ENCODE measurements around the gene PYCR2. TPM values are rescaled to one million over a fixed set of nuclear protein-coding genes. Genes with fewer than 3 reads are reported as not detected.
A peak's percentile ranks its signal among the peaks of the same experiment; 100 is the strongest.
"Not testable (repeated sequence)": the region's sequence is repeated elsewhere in the genome, so short reads cannot be mapped to it uniquely, and the experiment has no call there.

The PYCR2 gene
- total and polyA plus RNA-seq, 4 experiments from 2014 or later = 73.6 to 116 (median 94.3) TPM

- Histone ChIP-seq H3K36me3 (ENCODE audit: insufficient read depth, low read length) (no peaks in the 10 kb centered on the region), H3K9me3 (ENCODE audit: control insufficient read depth in 1 of 2, low read length in 2 of 2) (no peaks in the 10 kb centered on the region), H3K27me3 (ENCODE audit: insufficient read depth, low read length) (no peaks in the 10 kb centered on the region), H3K4me3 (ENCODE audit: low read length in 2 of 2) (no peak overlapping the region), H3K4me1 (ENCODE audit: insufficient read depth, low read length) (no peaks in the 10 kb centered on the region), H3K27ac (ENCODE audit: low read depth, low read length) (no peak overlapping the region)
- DNase-seq = no peak
- ChIA-PET CTCF (ENCODE audit: partially characterized antibody) (no interaction called here), POLR2A (ENCODE audit: partially characterized antibody) (no interaction called here)
- no peak overlapping the region for H3K4me3 Mint-ChIP-seq
- intact Hi-C loops (cut with micrococcal nuclease) = no loop called here
- peak overlapping the region in 1 of 7 donors; percentile 9 for H3K27ac Mint-ChIP-seq
- peaks cover 0 to 3% of the 10 kb centered on the region in 2 donors for H3K27me3 Mint-ChIP-seq
- H3K36me3 Mint-ChIP-seq = no peaks in the 10 kb centered on the region
- H3K4me1 Mint-ChIP-seq = peaks cover 0 to 2% (median 0%) of the 10 kb centered on the region in 4 donors
- no peaks in the 10 kb centered on the region for H3K9me3 Mint-ChIP-seq
Observed at GRCh38 chr1:225937048-225937968, 13.3 kb upstream of the PYCR2 start.

DNA sequence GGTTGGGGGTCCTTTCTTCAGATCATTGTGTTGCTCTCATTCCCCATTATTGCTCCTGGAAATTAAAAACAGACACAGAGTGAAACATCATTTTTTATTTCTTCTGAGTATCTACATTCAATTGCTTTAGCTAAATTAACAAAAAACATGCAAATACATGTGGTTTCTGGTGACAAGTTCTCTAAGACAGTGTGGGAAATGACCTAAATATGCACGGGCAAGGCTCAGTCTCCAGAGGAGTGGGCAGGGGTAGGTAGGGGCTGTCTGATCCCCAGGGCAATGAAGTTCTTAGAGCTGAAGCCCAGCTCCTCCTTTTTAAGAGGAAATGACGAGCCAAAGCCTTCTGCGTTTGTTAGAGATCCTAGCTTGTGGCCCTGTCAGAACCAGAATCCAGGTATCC is 12.5 kb upstream of the PYCR2 start:
- no peaks in the 10 kb centered on the region for H3K9me3 ChIP-seq (ENCODE audit: control insufficient read depth in 1 of 2, low read length in 2 of 2)
- intact Hi-C loops (cut with micrococcal nuclease) = no loop called here
- H3K4me3 Mint-ChIP-seq = no peak overlapping the region
- H3K9me3 Mint-ChIP-seq = no peaks in the 10 kb centered on the region
- H3K4me1 Mint-ChIP-seq = peaks cover 0 to 2% (median 0%) of the 10 kb centered on the region in 4 donors
- H3K27ac ChIP-seq (ENCODE audit: low read depth, low read length) = no peak overlapping the region
- no peaks in the 10 kb centered on the region for H3K36me3 ChIP-seq (ENCODE audit: insufficient read depth, low read length)
- H3K27me3 ChIP-seq (ENCODE audit: insufficient read depth, low read length) = no peaks in the 10 kb centered on the region
- ChIA-PET POLR2A (ENCODE audit: partially characterized antibody) (interaction anchor here (0.6 kb wide), 1 partner anchor 95 kb away, joined by 3 read pairs; no protein-coding TSS in a partner anchor), CTCF (ENCODE audit: partially characterized antibody) (no interaction called here)
- peaks cover 0 to 3% of the 10 kb centered on the region in 2 donors for H3K27me3 Mint-ChIP-seq
- no peak overlapping the region for H3K27ac Mint-ChIP-seq
- H3K4me1 ChIP-seq (ENCODE audit: insufficient read depth, low read length) = no peaks in the 10 kb centered on the region
- H3K4me3 ChIP-seq (ENCODE audit: low read length in 2 of 2) = no peak overlapping the region
- no peaks in the 10 kb centered on the region for H3K36me3 Mint-ChIP-seq
- DNase-seq = no peak

DNA sequence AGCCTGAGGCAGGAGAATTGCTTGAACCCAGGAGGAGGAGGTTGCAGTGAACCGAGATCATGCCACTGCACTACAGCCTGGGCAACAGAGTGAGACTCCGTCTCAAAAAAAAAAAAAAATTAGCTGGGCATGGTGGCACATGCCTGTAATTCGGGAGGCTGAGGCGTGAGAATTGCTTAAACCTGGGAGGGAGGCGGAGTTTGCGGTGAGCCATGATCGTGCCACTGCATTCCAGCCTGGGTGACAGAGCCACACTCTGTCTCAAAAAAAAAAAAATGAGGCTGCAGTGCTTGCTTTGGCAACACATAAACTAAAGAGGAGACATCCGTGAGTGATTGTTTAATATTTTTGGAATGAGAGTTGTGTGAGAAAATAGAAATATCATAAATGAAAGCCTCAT is 12.0 kb upstream of the PYCR2 start:
- intact Hi-C loops (cut with micrococcal nuclease); H3K36me3 ChIP-seq (ENCODE audit: insufficient read depth, low read length); H3K9me3 Mint-ChIP-seq; H3K4me3 Mint-ChIP-seq; CTCF ChIA-PET (ENCODE audit: partially characterized antibody); H3K4me3 ChIP-seq (ENCODE audit: low read length in 2 of 2); H3K27ac ChIP-seq (ENCODE audit: low read depth, low read length); H3K4me1 Mint-ChIP-seq; H3K27me3 ChIP-seq (ENCODE audit: insufficient read depth, low read length); H3K27ac Mint-ChIP-seq; H3K27me3 Mint-ChIP-seq; H3K4me1 ChIP-seq (ENCODE audit: insufficient read depth, low read length); H3K9me3 ChIP-seq (ENCODE audit: control insufficient read depth in 1 of 2, low read length in 2 of 2); H3K36me3 Mint-ChIP-seq; DNase-seq: not testable (repeated sequence)
- POLR2A ChIA-PET (ENCODE audit: partially characterized antibody) = interaction anchor here (0.6 kb wide), 1 partner anchor 94 kb away, joined by 3 read pairs; no protein-coding TSS in a partner anchor

DNA sequence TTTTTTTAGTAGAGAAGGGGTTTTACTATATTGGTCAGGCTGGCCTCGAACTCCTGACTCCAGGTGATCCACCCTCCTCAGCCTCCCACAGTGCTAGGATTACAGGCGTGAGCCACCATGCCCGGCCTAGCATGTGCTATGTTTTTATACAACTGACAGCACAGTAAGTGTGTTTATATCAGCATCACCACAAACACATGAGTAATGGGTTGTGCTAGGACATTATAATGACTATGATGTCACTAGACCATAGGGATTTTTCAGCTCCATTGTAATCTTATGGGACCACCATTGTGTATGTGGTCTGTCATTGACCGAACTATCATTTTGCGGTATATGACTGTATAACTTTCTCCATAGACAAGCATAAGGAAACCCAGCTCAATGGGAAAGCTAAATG is 10.7 kb upstream of the PYCR2 start:
- Histone ChIP-seq H3K4me1 (ENCODE audit: insufficient read depth, low read length) (no peaks in the 10 kb centered on the region), H3K27ac (ENCODE audit: low read depth, low read length) (no peak overlapping the region), H3K27me3 (ENCODE audit: insufficient read depth, low read length) (no peaks in the 10 kb centered on the region), H3K4me3 (ENCODE audit: low read length in 2 of 2) (no peak overlapping the region), H3K36me3 (ENCODE audit: insufficient read depth, low read length) (no peaks in the 10 kb centered on the region), H3K9me3 (ENCODE audit: control insufficient read depth in 1 of 2, low read length in 2 of 2) (no peaks in the 10 kb centered on the region)
- Mint-ChIP-seq H3K4me1 (peaks cover 0 to 2% (median 0%) of the 10 kb centered on the region in 4 donors), H3K4me3 (no peak overlapping the region), H3K27ac (no peak overlapping the region), H3K27me3 (no peaks in the 10 kb centered on the region), H3K36me3 (no peaks in the 10 kb centered on the region), H3K9me3 (no peaks in the 10 kb centered on the region)
- ChIA-PET POLR2A (ENCODE audit: partially characterized antibody) (no interaction called here), CTCF (ENCODE audit: partially characterized antibody) (interaction anchor here (0.6 to 1.4 kb wide), 3 partner anchors 8 to 615 kb away, joined by 3 read pairs; no protein-coding TSS in a partner anchor)
- no peak for DNase-seq
- intact Hi-C loops (cut with micrococcal nuclease) = no loop called here

GRCh38 chr1:225933072-225933471 is 9.0 kb upstream of the PYCR2 start:
- Mint-ChIP-seq H3K9me3 (no peaks in the 10 kb centered on the region), H3K36me3 (no peaks in the 10 kb centered on the region), H3K27ac (no peak overlapping the region), H3K4me1 (peaks cover 0 to 9% (median 2%) of the 10 kb centered on the region in 4 donors), H3K27me3 (no peaks in the 10 kb centered on the region), H3K4me3 (no peak overlapping the region)
- ChIA-PET CTCF (ENCODE audit: partially characterized antibody) (interaction anchor here (0.7 to 1.5 kb wide), 2 partner anchors 9 to 221 kb away, joined by 3 to 6 read pairs; partner anchors contain the start of gene PYCR2), POLR2A (ENCODE audit: partially characterized antibody) (interaction anchor here (0.6 kb wide), 1 partner anchor 379 kb away, joined by 3 read pairs; no protein-coding TSS in a partner anchor)
- Histone ChIP-seq H3K9me3 (ENCODE audit: control insufficient read depth in 1 of 2, low read length in 2 of 2) (no peaks in the 10 kb centered on the region), H3K4me3 (ENCODE audit: low read length in 2 of 2) (no peak overlapping the region), H3K27ac (ENCODE audit: low read depth, low read length) (no peak overlapping the region), H3K36me3 (ENCODE audit: insufficient read depth, low read length) (no peaks in the 10 kb centered on the region), H3K4me1 (ENCODE audit: insufficient read depth, low read length) (peaks cover 11% of the 10 kb centered on the region), H3K27me3 (ENCODE audit: insufficient read depth, low read length) (no peaks in the 10 kb centered on the region)
- intact Hi-C loops (cut with micrococcal nuclease) = no loop called here
- DNase-seq = no peak

DNA sequence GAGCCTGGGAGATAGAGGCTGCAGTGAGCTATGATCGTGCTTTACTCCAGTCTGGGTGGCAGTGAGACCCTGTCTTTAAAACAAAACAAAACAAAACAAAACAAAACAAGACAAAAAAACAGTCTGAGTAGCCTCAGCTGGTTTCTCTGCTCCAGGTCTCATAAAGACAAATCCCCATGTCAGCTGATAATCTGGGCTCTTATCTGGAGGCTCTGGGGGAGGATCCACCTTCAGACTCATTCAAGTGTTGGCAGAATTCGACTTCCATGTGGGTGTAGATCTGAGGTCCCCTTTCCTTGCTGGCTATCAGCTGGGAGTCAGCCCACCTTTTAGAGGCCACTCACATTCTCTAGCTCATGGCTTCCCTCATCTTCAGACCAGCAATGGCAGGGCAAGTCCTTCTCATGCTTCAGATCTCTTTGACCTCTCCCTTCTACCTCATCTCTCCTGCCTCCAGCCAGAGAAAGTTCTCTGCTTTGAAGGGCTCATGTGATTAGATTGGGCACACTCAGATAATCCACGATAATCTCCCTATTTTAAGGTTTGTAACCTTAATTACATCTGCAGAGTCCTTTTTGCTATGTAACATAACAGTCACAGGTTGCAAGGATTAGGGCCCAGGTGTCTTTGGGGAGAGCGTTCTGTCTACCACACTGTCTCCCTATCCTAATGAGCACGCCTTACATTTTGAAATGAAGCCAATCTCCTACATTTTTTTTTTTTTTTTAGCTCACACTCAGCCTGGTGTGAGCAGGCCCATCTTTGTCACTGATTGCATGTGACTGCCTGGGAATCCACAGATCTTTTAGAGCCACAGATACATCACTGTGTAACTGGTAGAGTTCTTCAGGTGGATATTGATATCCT is 7.5 kb upstream of the PYCR2 start:
- no peak overlapping the region for H3K27ac ChIP-seq (ENCODE audit: low read depth, low read length)
- H3K27ac Mint-ChIP-seq = peak overlapping the region in 2 of 7 donors; percentile 10 to 62
- H3K9me3 ChIP-seq (ENCODE audit: control insufficient read depth in 1 of 2, low read length in 2 of 2) = no peaks in the 10 kb centered on the region
- DNase-seq = no peak
- POLR2A ChIA-PET (ENCODE audit: partially characterized antibody) = interaction anchor here (1.0 kb wide), 1 partner anchor 7 kb away, joined by 4 read pairs; the partner anchor contains the start of gene PYCR2
- intact Hi-C loops (cut with micrococcal nuclease) = no loop called here
- no peaks in the 10 kb centered on the region for H3K9me3 Mint-ChIP-seq
- H3K4me3 Mint-ChIP-seq = no peak overlapping the region
- H3K27me3 ChIP-seq (ENCODE audit: insufficient read depth, low read length) = no peaks in the 10 kb centered on the region
- no peaks in the 10 kb centered on the region for H3K27me3 Mint-ChIP-seq
- CTCF ChIA-PET (ENCODE audit: partially characterized antibody) = interaction anchor here (0.7 kb wide), 1 partner anchor 45 kb away, joined by 3 read pairs; no protein-coding TSS in a partner anchor
- no peak overlapping the region for H3K4me3 ChIP-seq (ENCODE audit: low read length in 2 of 2)
- H3K36me3 ChIP-seq (ENCODE audit: insufficient read depth, low read length) = no peaks in the 10 kb centered on the region
- H3K36me3 Mint-ChIP-seq = no peaks in the 10 kb centered on the region
- peaks cover 18% of the 10 kb centered on the region for H3K4me1 ChIP-seq (ENCODE audit: insufficient read depth, low read length)
- peaks cover 0 to 9% (median 4%) of the 10 kb centered on the region in 4 donors for H3K4me1 Mint-ChIP-seq

DNA sequence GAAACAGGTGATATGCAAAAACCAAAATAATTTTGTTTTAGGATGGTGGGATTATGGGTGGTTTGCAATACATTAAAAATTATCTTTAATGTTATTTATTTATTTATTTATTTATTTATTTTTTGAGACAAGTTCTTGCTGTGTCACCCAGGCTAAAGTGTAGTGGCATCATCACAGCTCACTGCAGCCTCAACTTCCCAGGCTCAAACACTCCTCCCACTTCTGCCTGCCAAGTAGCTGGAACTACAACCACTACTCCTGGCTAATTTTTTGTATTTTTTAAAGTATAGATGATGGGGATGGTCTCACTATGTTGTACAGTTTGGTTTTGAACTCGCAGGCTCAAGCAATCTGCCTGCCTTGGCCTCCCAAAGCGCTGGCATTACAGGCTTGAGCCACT is 6.5 kb upstream of the PYCR2 start:
- no peaks in the 10 kb centered on the region for H3K36me3 Mint-ChIP-seq
- Histone ChIP-seq H3K4me3 (ENCODE audit: low read length in 2 of 2) (no peak overlapping the region), H3K36me3 (ENCODE audit: insufficient read depth, low read length) (no peaks in the 10 kb centered on the region), H3K27ac (ENCODE audit: low read depth, low read length) (no peak overlapping the region), H3K9me3 (ENCODE audit: control insufficient read depth in 1 of 2, low read length in 2 of 2) (no peaks in the 10 kb centered on the region), H3K4me1 (ENCODE audit: insufficient read depth, low read length) (peaks cover 22% of the 10 kb centered on the region), H3K27me3 (ENCODE audit: insufficient read depth, low read length) (no peaks in the 10 kb centered on the region)
- no peak for DNase-seq
- H3K9me3 Mint-ChIP-seq = no peaks in the 10 kb centered on the region
- H3K4me1 Mint-ChIP-seq = peaks cover 0 to 9% (median 4%) of the 10 kb centered on the region in 4 donors
- H3K4me3 Mint-ChIP-seq = no peak overlapping the region
- ChIA-PET POLR2A (ENCODE audit: partially characterized antibody) (no interaction called here), CTCF (ENCODE audit: partially characterized antibody) (interaction anchor here (0.7 kb wide), 1 partner anchor 46 kb away, joined by 3 read pairs; no protein-coding TSS in a partner anchor)
- no peaks in the 10 kb centered on the region for H3K27me3 Mint-ChIP-seq
- peak overlapping the region in 1 of 7 donors; percentile 62 for H3K27ac Mint-ChIP-seq
- intact Hi-C loops (cut with micrococcal nuclease) = no loop called here

Measured in CD4-positive, alpha-beta memory T cell (primary cell).